ENCODE results near the gene ABCA13.

GRCh38 chr7:48473205-48473865 lies 302.1 kb downstream of the ABCA13 start:
- TF ChIP-seq CTCF (IDR thresholded peaks at IDR 0.05; ENCODE audit: low read depth, low read length, poor library complexity, severe bottlenecking): no peak
- no peak for TF ChIP-seq EZH2phosphoT487 (IDR thresholded peaks at IDR 0.05; ENCODE audit: borderline replicate concordance, low read length)

Measured in DOHH2 (cell line).